Activated CD4-positive, alpha-beta T cell treated with anti-CD3 and anti-CD28 coated beads for 1 hour (primary cell): ENCODE results near the gene AQP12B.

Source experiments
- DNase-seq: peaks from one replicate; pipeline ENCODE4 v3.0.0-alpha.2; 2020

The AQP12B gene

GRCh38 chr2:240646900-240647502, 35.7 kb downstream of the AQP12B start:
- DNase-seq = no peak

- no peak for DNase-seq
These were observed 36.3 kb downstream of the AQP12B start for GRCh38 chr2:240646176-240646899.

- no peak for DNase-seq
These were observed 36.9 kb downstream of the AQP12B start for GRCh38 chr2:240645801-240646175.

DNA sequence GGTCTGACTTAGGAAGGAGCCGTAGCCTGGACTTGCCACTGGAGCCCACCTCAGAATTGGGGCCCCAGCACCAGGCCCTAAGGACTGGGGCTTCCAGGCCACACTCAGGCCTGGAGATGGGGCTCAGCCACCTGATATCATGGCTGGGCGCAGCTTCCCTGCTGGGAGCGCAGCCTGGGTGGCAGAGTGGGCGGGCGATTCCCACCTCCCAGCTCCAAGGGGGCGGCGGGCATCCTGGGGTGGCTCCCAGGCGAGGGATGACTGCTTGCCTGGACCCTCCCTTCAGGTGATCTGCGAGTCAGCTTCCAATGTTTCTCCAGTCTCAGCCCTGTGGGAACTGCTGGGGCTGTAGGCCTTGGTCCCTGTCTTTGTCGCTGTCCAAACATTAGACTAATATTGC, 37.3 kb downstream of the AQP12B start:
- no peak for DNase-seq

GRCh38 chr2:240644859-240645301, 37.8 kb downstream of the AQP12B start:
- no peak for DNase-seq

GRCh38 chr2:240644171-240644651, 38.5 kb downstream of the AQP12B start:
- no peak for DNase-seq

DNA sequence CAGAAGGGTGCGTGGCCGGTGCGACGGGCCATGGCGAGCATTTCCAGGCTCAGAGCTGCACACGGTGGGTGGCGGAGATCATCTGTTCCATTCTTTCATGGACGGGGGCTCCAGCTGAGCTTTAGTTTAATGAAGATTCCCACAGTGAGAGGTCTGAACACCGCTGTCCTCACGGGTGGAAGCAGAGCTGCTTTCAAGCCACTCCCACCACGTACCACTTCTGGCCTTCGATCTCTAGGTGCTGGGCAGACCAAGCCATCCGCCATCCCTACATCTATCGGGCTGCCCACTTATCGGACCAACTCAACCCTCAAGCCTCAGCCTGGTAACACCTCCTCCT, 38.9 kb downstream of the AQP12B start:
- DNase-seq = no peak

DNA sequence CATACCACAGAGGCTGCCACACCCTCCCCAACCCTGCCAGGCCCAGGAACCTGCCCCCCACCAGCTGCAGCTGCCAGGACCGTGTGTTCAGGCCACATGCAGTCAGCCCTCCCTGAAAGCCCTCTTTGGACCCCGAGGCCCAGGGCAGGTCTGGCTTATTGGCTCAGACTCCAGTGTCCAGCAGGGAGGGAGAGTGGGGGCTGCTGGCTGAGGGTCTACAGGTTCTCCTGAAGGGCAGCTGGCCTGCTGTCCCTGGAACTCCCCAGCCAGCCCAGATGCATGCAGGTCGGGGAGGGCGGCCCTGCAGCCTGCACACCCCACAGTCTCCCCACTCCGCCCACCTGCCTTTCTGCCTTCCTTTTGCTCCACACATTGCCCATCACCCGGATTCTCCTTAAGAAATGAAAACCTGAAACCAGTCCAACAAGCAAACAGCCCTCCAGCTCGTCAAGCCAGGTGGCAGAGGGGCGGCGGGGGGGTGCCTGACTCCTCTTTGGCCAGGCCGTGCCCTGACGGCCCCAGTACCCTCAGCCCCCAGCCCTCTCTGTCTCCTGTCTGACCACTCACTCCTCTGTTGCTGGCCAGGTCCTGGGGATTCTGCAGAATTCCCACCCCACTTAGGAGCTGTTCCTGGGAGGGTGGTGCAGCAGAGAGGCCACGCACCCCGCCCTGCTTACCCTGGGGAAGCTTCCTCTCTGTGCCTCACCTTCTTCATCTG, 39.4 kb downstream of the AQP12B start:
- no peak for DNase-seq

- DNase-seq = no peak
These were observed 39.9 kb downstream of the AQP12B start for GRCh38 chr2:240642806-240643092.

GRCh38 chr2:240642061-240642805, 40.5 kb downstream of the AQP12B start:
- no peak for DNase-seq

DNA sequence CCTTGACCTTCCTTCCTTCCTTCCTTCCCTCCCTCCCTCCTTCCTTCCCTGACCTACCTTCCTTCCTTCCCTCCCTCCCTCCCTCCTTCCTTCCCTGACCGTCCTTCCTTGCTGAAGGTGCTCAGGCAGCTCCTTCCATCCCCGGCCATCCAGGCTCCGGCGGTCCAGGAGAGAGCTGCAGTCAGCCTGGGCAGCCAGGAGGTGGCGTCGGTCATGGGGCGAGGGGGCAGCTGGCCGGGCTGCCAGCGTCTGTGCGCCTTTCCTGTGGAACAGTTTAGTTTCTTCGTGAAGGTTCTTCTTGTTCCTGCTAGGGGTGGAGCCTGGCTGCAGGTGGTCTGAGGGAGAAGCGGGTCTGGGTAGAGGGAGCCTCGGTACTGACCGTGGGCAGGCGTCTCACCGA, 41.7 kb downstream of the AQP12B start:
- no peak for DNase-seq

GRCh38 chr2:240639566-240639965, 43.1 kb downstream of the AQP12B start:
- DNase-seq = no peak

- DNase-seq = no peak
These were observed 44.0 kb downstream of the AQP12B start for GRCh38 chr2:240638512-240639160.

- DNase-seq = no peak
These were observed 44.8 kb downstream of the AQP12B start for GRCh38 chr2:240637901-240638345.

- no peak for DNase-seq
These were observed 45.4 kb downstream of the AQP12B start for GRCh38 chr2:240637116-240637900.

DNA sequence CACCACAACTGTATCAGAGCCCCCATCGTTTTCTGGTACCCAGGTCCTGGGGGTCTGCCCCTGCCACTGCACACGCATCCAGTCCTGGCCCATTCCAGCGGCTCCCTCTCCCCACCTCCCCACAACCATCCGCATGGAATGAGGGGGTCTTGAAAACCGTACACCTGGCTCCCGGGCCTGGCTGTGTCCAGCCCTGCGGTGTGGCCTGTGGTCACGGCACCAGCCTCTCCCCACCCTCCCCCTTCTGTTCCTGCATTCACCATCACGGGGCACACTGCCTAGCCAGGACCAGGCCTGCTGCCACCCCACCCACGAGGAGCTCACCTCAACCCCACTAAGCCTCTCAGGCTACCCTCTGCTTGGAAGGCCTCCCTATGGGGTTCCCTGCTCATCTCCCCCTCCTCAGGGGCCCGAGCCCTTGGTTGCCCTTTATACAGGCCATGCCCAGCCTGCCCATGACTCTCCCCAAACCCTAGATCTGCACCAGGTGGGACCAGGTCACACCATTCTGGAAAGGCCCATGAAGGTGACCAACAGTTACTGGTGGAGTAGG, 46.0 kb downstream of the AQP12B start:
- DNase-seq = no peak

- no peak for DNase-seq
These were observed 46.6 kb downstream of the AQP12B start for GRCh38 chr2:240635998-240636547.

DNA sequence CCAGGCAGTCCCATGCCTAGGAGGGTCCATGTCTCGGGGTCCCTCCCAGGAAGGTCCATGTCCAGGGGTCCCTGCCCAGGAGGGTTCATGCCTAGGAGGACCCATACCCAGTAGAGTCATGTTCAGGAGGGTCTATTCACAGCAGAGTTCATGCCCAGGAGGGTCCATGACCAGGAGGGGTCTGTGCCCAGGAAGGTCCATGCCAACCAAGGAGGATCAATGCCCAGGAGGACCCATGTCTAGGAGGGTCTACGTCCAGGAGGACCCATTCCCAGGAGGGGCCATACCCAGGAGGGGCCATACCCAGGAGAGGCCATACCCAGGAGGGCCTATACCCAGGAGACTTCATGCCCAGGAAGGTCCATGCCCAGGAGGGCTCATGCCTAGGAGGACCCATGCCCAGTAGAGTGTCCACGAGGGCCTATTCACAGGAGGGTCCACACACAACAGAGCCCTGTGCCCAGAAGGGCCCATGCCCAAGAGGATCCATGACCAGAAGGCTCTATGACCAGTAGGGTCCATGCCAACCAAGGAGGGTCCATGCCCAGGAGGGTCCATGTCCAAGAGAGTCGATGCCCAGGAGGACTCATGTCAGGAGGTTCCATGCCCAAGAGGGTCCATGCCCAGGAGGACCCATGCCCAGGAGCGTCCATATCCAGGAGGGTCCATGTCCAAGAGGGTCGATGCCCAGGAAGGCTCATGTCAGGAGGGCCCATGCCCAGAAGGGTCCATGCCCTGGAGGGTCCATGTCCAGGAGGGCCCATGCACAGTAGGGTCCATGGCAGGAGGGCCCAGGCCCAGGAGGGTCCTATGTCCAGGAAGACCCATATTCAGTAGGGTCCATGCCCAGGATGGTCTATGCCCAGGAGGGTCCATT, 47.3 kb downstream of the AQP12B start:
- peak; percentile 2 for DNase-seq

DNA sequence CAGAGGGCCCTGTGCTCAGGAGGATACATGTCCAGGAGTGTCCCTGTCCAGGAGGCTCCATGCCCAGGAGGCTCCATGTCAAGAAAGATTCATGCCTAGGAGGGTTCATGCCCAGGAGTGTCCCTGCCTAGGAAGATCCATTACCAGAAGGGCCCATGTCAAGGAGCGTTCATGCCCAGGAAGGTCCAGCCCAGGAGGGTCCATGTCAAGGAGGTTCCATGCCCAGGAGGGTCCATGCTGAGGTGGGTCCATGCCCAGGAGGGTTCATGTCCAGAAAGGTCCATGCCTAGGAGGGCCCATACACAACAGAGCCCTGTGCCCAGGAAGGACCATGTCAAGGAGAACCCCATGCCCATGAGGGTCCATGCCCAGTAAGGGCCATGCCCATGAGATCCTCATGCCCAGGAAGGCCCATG, 50.4 kb downstream of the AQP12B start:
- peak; percentile 0 for DNase-seq

- DNase-seq = peak; percentile 6
These were observed 51.0 kb downstream of the AQP12B start for GRCh38 chr2:240631548-240632305.
